Mucosa of descending colon (tissue), 3 donors: ENCODE measurements around the gene MRPL34. TPM values are rescaled to one million over a fixed set of nuclear protein-coding genes. Genes with fewer than 3 reads are reported as not detected.

Experiments
- ATAC-seq: fragments of 200-7000 bp; cut with Tn5 transposase; one replicate; pipeline ENCODE4 v1.9.1; 2020; ENCODE audit warnings: mild to moderate bottlenecking, moderate library complexity
- DNase-seq, 3 donors: peaks; one replicate each; pipeline ENCODE4 v3.0.0-alpha.2; 2020
- H3K36me3 ChIP-seq: fragments of 200-600 bp; one replicate; pipeline ENCODE4 v1.8.0; 2021; ENCODE audit warnings: low read depth, mild to moderate bottlenecking
- H3K4me1 ChIP-seq: fragments of 200-600 bp; one replicate; pipeline ENCODE4 v1.8.0; 2021; ENCODE audit warnings: low read depth, mild to moderate bottlenecking
- H3K4me3 ChIP-seq: fragments of 200-600 bp; one replicate; pipeline ENCODE4 v1.8.0; 2021; ENCODE audit warnings: mild to moderate bottlenecking
- H3K9me3 ChIP-seq: fragments of 200-600 bp; one replicate; pipeline ENCODE4 v1.8.0; 2021; ENCODE audit warnings: mild to moderate bottlenecking
- intact Hi-C, 2 donors: fragments of 100-400 bp; cut with DNase I in 1 of 2; cut with micrococcal nuclease in 1 of 2; formaldehyde crosslinking; loops; one replicate each; pipeline versions ENCODE4 v1.11.0 to v1.11.1; 2022; cut with DNase I, micrococcal nuclease
- total RNA-seq, 3 donors: library from RNA; stranded (reverse); fragmentation: NEBNext Ultra II Directional in 2 of 3; extraction: Animal tissue kit (Norgen Biotek cat#: 25700) in 2 of 3; gene quantifications; one replicate each; pipeline versions ENCODE4 v1.2.1 to v1.2.4, GENCODE V29; 2021 to 2023
- TF ChIP-seq, protein P1 (sequence below): fragments of 200-600 bp; IDR thresholded peaks from one replicate; pipeline ENCODE4 v1.8.0; 2022; ENCODE audit warnings: antibody characterized with exemption, mild to moderate bottlenecking
- donor health status: DM: no; HTN: no; CAD: no; lungs with moderate emphysema.
- donor health status: DM: no; HTN: no; CAD: no.
- donor health status: DM: no; HTN: yes; CAD: no.

Gene MRPL34
- total RNA-seq, 3 donors from 2014 or later: 124 to 148 (median 145) TPM

DNA sequence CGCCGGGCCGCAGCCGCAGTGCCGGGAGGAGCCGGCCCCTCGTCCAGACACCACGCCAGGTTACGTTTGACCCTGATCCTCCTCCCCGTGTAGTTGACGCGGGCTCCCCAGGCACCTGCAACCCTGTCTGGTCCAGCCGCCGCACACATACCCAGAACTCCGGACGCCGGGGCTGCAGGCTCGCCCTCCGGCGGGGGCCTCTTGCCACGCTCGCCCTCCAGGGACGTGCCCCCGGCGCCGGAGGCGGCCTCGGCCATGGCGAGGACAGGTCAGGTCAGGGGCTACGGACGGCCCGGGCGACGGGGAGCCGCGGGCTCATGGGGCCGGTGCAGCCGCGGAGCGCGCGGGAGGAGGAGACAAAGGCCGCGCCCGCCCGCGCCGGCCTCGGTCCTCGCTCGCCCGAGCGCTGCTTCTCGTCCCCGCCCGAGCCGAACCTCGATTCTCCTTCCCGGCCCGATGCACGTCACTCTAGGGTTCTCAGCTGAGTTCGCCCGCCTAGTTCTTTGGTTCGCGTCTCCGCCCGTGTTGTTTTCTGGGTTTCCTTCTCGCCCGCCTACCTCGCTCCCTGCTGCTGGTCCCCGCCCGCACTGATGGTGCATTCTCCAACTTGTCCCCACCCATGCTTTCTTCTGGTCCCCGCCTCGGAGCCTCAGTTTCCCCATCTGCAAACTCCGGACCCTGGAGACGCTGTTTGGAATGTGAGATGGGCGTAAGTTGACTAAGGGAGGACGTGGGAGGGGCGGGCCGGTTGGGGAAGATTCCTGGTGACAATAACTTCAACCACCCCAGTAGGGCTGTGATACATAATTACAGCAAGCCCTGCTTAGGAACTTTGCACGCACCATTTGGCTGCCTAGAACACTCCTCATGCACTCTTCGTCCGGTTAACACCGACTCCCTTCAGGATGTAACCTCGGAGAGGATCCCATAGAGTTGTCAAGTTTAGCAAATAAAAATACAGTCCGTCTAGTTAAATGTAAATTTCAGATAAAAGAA lies 29.0 kb downstream of the MRPL34 start, which contains the start of gene ANO8:
ANO8 (minus strand) TSS at position 442 of the 996 bp plus-strand sequence; CDS start at position 257, 185 bp downstream.
- DNase-seq: peak; percentile 96 to 98 (median 97)
- H3K9me3 ChIP-seq: no peaks in the 10 kb centered on the region
- TF ChIP-seq, protein P1, sequence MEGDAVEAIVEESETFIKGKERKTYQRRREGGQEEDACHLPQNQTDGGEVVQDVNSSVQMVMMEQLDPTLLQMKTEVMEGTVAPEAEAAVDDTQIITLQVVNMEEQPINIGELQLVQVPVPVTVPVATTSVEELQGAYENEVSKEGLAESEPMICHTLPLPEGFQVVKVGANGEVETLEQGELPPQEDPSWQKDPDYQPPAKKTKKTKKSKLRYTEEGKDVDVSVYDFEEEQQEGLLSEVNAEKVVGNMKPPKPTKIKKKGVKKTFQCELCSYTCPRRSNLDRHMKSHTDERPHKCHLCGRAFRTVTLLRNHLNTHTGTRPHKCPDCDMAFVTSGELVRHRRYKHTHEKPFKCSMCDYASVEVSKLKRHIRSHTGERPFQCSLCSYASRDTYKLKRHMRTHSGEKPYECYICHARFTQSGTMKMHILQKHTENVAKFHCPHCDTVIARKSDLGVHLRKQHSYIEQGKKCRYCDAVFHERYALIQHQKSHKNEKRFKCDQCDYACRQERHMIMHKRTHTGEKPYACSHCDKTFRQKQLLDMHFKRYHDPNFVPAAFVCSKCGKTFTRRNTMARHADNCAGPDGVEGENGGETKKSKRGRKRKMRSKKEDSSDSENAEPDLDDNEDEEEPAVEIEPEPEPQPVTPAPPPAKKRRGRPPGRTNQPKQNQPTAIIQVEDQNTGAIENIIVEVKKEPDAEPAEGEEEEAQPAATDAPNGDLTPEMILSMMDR: no peak
- H3K36me3 ChIP-seq: no peaks in the 10 kb centered on the region
- H3K4me1 ChIP-seq: peaks cover 25% of the 10 kb centered on the region
- intact Hi-C loops: no loop called here
- ATAC-seq: peak; percentile 82
- peak within 1 kb of the TSS; percentile 42 for H3K4me3 ChIP-seq

DNA sequence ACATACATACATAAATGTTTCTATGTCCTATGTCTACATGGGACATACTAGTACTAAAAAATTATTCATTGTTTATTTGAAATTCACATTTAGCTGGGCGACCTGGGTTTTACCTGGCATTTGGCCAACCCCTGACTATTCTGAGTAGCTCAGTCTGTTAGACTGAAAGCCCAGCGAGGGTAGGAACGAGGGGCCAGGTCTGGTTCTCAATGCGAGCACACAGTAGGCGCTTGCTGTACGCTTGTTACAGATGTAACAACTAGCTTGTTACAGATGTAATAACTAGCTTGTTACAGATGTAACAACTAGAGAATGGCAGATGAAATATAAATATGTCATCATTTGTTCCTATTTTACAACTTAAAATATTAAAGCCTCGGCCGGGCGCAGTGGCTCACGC lies 29.9 kb downstream of the MRPL34 start:
- DNase-seq: peak in 1 of 3 donors; percentile 19
- TF ChIP-seq, protein P1: no peak
- ATAC-seq: no peak
- Histone ChIP-seq H3K9me3 (no peaks in the 10 kb centered on the region), H3K4me3 (no peak overlapping the region), H3K4me1 (peaks cover 25% of the 10 kb centered on the region), H3K36me3 (no peaks in the 10 kb centered on the region)
- intact Hi-C loops: no loop called here

DNA sequence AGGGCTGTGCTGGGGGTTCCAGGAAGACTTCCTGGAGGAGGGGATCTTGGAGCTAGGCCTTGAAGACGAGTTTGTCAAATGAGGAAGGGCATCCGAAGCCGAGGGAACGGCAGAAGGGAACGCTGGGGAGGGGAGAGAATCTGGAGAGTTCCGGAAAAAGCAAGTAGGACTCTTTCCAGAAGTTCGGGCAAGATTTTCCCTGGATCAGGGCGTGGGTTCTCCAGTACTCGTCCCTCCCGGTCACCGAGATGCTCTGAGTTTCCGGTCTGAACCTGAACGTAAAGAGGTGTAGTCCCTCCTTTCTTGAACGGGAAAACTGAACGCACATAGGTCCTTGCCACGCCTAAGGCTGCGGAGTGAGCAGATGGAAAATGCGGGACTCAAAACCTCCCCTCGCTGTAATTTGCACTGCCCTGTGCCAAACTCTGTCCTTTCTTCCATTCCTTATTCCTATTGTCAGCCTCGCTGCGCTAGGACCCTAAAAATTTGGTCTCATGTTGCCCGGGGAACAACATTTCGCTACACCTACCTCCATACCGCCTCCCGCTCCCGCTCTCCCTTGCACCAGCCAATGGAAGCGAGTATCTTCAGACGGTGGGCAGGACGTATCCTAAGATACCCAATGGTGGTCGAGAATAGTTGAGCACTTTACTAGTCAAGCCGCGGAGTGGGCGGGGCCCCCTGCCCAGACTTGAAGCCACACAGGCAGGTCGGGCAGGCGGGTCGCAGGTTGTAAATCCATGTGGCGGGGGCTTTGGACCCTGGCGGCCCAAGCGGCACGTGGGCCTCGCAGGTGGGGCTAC lies 31.4 kb downstream of the MRPL34 start, which contains the start of gene GTPBP3:
GTPBP3 (plus strand) TSS at position 682 of the 803 bp plus-strand sequence; CDS start at position 741, 59 bp downstream.
- Histone ChIP-seq H3K4me3 (peak within 1 kb of the TSS; percentile 40), H3K4me1 (peaks cover 25% of the 10 kb centered on the region), H3K9me3 (no peaks in the 10 kb centered on the region), H3K36me3 (no peaks in the 10 kb centered on the region)
- ATAC-seq (peak; percentile 83), DNase-seq (peak; percentile 95 to 99 (median 98))
- TF ChIP-seq, protein P1: no peak
- intact Hi-C loops: no loop called here

DNA sequence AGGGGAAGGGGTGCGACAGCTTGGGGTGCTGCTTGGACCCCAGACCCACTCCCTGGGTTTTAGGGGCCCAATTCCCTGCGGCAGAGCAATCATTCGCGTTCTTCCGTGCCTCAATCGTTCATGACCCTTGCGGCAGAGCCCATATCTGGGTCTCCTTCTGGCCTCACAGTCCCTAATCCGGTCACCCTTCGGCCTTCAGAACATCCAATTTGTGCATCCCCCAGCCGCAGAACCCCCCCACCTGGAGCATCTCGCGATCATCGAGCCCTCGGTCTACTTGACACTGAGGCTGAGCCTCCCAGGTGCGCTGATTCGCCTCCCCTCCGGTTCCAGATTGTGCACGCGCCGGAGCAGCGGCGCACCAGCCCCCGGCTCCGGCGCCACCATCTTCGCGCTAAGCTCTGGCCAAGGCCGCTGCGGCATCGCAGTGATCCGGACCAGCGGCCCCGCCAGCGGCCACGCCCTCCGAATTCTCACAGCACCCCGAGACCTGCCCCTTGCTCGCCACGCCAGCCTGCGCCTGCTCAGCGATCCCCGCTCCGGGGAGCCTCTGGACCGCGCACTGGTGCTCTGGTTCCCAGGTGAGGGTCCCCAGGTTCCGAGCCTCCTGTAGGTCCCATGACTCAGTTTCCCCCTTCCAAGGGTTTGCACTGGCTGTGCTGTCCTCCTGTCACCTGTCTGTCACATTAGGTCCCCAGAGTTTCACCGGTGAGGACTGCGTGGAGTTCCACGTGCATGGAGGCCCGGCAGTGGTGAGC lies 32.2 kb downstream of the MRPL34 start:
- TF ChIP-seq, protein P1: no peak
- DNase-seq: peak in 2 of 3 donors; percentile 65 to 73
- no peaks in the 10 kb centered on the region for H3K9me3 ChIP-seq
- H3K4me1 ChIP-seq: peaks cover 25% of the 10 kb centered on the region
- ATAC-seq: no peak
- H3K4me3 ChIP-seq: peak overlapping the region; percentile 20
- intact Hi-C loops: no loop called here
- H3K36me3 ChIP-seq: no peaks in the 10 kb centered on the region
